Panc1 (cell line): ENCODE data around the gene FARS2. TPM values are rescaled to one million over a fixed set of nuclear protein-coding genes. Genes with fewer than 3 reads are reported as not detected.

Experiments used
- ATAC-seq: fragments of 200-7000 bp; cut with Tn5 transposase; 2 replicates; pipeline ENCODE4 v1.9.1; 2020; ENCODE audit warnings: mild to moderate bottlenecking, moderate library complexity
- BruUV-seq: library from RNA; stranded (reverse); fragments of 400-500 nt; replicated peaks from 2 replicates; lab custom pipeline; 2021; lab: Mats Ljungman, UMichigan
- CTCF ChIA-PET: fragments of 300-600 bp; sonication (Branson Sonifier 250); formaldehyde crosslinking; loops from one replicate; lab custom pipeline; 2022; ENCODE audit warnings: antibody characterized with exemption; lab: Charles Lee
- POLR2A ChIA-PET: fragments of 300-600 bp; sonication (Branson Sonifier 250); formaldehyde crosslinking; loops from one replicate; lab custom pipeline; 2022; ENCODE audit warnings: antibody characterized with exemption; lab: Charles Lee
- DNase-seq: peaks from one replicate; pipeline ENCODE4 v3.0.0-alpha.2; 2010; ENCODE audit warnings: low read depth, low spot score
- H3K27ac ChIP-seq: 2 replicates; pipeline ENCODE4 v1.5.1; 2011; ENCODE audit warnings: mild to moderate bottlenecking, low read length, inconsistent platforms
- H3K27me3 ChIP-seq: fragments of 200-500 bp; sonication (Bioruptor generic); 2 replicates; pipeline ENCODE4 v1.6.0; 2014; ENCODE audit warnings: low read length, inconsistent platforms; ENCODE audit not compliant: control insufficient read depth, insufficient read depth
- H3K36me3 ChIP-seq: fragments of 200-500 bp; sonication (Bioruptor generic); 2 replicates; pipeline ENCODE4 v1.5.1; 2014; ENCODE audit warnings: inconsistent platforms, mild to moderate bottlenecking, low read length, moderate library complexity; ENCODE audit not compliant: control insufficient read depth, insufficient read depth
- H3K4me1 ChIP-seq: 2 replicates; pipeline ENCODE4 v1.5.1; 2011; ENCODE audit warnings: inconsistent platforms, mild to moderate bottlenecking, low read length, moderate library complexity; ENCODE audit not compliant: control insufficient read depth, insufficient read depth
- H3K4me3 ChIP-seq, 2 experiments: 2 replicates each; pipeline ENCODE4 v1.5.1; 2011 to 2012; ENCODE audit warnings: low read depth in 2 of 2, low read length in 2 of 2, mild to moderate bottlenecking in 2 of 2, inconsistent platforms in 1 of 2, moderate library complexity in 1 of 2
- H3K9me3 ChIP-seq: fragments of 200-500 bp; sonication (Bioruptor generic); 2 replicates; pipeline ENCODE4 v1.5.1; 2014; ENCODE audit warnings: low read depth, mild to moderate bottlenecking, inconsistent platforms, low read length, moderate library complexity; ENCODE audit not compliant: control insufficient read depth, insufficient read depth
- POLR2AphosphoS5 ChIP-seq: IDR thresholded peaks from 2 replicates; pipeline ENCODE4 v1.6.1; 2012; ENCODE audit warnings: mild to moderate bottlenecking, low read depth, low read length, moderate library complexity
- SIN3A ChIP-seq: IDR thresholded peaks from 2 replicates; pipeline ENCODE4 v1.6.1; 2012; ENCODE audit warnings: low read depth, mild to moderate bottlenecking, low read length, moderate library complexity, borderline replicate concordance; ENCODE audit not compliant: insufficient read depth
- TCF7L2 ChIP-seq: IDR thresholded peaks from 2 replicates; pipeline ENCODE4 v1.6.1; 2011; ENCODE audit warnings: mild to moderate bottlenecking, low read depth, low read length, inconsistent platforms
- in situ Hi-C: cut with HindIII; loops from 2 replicates; pipeline ENCODE4 v1.10.0; 2016; ENCODE audit warnings: low sequenced_read_pairs, low pct_unique_long_range_greater_than_20kb
- intact Hi-C: fragments of 100-400 bp; cut with micrococcal nuclease; formaldehyde crosslinking; loops from one replicate; pipeline ENCODE4 v1.10.0; 2022; ENCODE audit not compliant: unreplicated experiment
- total RNA-seq: library from RNA; stranded (reverse); gene quantifications from one replicate; pipeline ENCODE4 v1.2.1, GENCODE V29; 2021; ENCODE audit not compliant: unreplicated experiment
- TF ChIP-seq, protein P1 (sequence below): fragments of 450-650 bp; IDR thresholded peaks from 2 replicates; pipeline ENCODE4 v1.5.1; 2017; ENCODE audit warnings: mild to moderate bottlenecking
- TF ChIP-seq, protein P2 (sequence below), 2 experiments: IDR thresholded peaks; 2 replicates each; pipeline ENCODE4 v1.6.1; 2011 to 2012; ENCODE audit warnings: low read depth in 2 of 2, control low read depth in 1 of 2, low read length in 1 of 2, mild to moderate bottlenecking in 1 of 2, moderate library complexity in 1 of 2; ENCODE audit not compliant: insufficient read depth in 1 of 2

FARS2 gene
- total RNA-seq, 1 experiment from 2014 or later, result 12.8 TPM

DNA sequence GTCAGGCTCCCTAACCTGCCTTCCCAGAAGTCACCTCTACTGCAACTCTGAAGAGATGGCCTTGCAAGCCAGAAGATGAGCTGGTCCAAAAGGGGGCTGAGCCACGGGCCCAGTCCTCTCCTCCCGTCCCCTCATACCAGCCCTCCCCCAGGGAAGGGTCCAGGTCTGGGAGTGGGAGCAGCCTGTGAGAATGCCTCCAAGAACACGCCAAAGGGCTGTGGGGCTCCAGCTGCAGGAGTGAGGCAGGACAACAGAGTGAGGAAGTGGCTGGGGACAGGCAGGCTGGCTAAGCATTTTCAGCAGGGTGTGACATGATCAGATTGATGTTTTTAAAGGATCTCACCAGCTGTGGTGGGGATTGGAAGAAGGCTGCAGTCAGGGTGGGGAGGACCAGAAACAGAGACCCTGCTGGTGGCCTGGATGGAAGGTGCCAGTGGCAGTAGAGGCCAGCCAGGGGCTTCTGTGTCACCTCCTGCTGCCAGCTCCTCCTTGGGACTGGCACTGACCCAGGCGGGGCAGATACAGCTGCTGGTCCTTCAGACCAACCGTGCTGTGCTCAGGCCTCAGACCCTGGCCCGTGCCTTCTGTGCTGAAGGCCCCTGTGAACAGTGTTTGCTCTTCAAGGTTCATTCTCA lies 487.8 kb downstream of the FARS2 start:
- Histone ChIP-seq H3K27me3 (no peaks in the 10 kb centered on the region), H3K27ac (no peak overlapping the region), H3K9me3 (peaks cover 3% of the 10 kb centered on the region; the same call in 1 of the 2 replicates), H3K4me3 (no peak overlapping the region), H3K36me3 (no peaks in the 10 kb centered on the region), H3K4me1 (no peaks in the 10 kb centered on the region)
- in situ Hi-C loops (no loop called here), intact Hi-C loops (no loop called here)
- BruUV-seq, result no TSS peak
- ATAC-seq, result no peak
- TF ChIP-seq TCF7L2 (no peak), SIN3A (no peak)
- no peak for DNase-seq
- CTCF ChIA-PET, result no interaction called here
- POLR2A ChIA-PET, result no interaction called here

DNA sequence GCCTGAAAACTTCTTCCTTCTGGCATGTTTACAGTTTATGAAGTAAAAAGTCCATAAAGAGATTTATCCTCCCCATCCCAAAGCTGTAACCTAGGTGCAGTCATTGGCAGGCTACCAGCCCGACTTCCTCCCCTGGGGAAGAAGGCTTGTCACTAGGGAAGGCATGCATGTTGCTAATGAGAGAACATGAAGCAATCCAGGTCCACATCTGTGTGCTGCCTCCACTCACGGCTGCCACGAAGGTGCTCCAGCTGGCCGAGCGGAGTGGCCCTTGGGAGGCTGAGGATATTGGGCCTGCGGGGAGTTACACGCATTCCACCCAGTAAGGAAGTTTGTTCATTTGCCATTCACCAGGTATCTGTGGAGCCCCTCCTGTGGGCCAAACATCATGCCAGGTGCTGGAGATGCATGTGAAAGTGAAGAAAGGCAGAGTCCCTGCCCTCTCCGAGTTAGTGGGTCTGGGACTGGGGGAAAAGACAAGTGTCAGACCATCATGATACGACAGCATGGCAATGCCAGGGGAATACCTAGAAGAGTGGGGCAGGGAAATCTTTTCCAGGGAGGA lies 488.4 kb downstream of the FARS2 start:
- intact Hi-C loops (no loop called here), in situ Hi-C loops (no loop called here)
- no peaks in the 10 kb centered on the region for H3K4me1 ChIP-seq
- DNase-seq (no peak), ATAC-seq (no peak)
- no peak overlapping the region for H3K4me3 ChIP-seq
- no peak for TF ChIP-seq POLR2AphosphoS5
- TF ChIP-seq, protein P1, sequence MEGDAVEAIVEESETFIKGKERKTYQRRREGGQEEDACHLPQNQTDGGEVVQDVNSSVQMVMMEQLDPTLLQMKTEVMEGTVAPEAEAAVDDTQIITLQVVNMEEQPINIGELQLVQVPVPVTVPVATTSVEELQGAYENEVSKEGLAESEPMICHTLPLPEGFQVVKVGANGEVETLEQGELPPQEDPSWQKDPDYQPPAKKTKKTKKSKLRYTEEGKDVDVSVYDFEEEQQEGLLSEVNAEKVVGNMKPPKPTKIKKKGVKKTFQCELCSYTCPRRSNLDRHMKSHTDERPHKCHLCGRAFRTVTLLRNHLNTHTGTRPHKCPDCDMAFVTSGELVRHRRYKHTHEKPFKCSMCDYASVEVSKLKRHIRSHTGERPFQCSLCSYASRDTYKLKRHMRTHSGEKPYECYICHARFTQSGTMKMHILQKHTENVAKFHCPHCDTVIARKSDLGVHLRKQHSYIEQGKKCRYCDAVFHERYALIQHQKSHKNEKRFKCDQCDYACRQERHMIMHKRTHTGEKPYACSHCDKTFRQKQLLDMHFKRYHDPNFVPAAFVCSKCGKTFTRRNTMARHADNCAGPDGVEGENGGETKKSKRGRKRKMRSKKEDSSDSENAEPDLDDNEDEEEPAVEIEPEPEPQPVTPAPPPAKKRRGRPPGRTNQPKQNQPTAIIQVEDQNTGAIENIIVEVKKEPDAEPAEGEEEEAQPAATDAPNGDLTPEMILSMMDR, result no peak
- TF ChIP-seq, protein P2, sequence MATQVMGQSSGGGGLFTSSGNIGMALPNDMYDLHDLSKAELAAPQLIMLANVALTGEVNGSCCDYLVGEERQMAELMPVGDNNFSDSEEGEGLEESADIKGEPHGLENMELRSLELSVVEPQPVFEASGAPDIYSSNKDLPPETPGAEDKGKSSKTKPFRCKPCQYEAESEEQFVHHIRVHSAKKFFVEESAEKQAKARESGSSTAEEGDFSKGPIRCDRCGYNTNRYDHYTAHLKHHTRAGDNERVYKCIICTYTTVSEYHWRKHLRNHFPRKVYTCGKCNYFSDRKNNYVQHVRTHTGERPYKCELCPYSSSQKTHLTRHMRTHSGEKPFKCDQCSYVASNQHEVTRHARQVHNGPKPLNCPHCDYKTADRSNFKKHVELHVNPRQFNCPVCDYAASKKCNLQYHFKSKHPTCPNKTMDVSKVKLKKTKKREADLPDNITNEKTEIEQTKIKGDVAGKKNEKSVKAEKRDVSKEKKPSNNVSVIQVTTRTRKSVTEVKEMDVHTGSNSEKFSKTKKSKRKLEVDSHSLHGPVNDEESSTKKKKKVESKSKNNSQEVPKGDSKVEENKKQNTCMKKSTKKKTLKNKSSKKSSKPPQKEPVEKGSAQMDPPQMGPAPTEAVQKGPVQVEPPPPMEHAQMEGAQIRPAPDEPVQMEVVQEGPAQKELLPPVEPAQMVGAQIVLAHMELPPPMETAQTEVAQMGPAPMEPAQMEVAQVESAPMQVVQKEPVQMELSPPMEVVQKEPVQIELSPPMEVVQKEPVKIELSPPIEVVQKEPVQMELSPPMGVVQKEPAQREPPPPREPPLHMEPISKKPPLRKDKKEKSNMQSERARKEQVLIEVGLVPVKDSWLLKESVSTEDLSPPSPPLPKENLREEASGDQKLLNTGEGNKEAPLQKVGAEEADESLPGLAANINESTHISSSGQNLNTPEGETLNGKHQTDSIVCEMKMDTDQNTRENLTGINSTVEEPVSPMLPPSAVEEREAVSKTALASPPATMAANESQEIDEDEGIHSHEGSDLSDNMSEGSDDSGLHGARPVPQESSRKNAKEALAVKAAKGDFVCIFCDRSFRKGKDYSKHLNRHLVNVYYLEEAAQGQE (IDR thresholded peaks at IDR 0.05; ENCODE audit: insufficient read depth in 1 of 2, low read depth in 2 of 2, low read length in 1 of 2), result no peak
- TF ChIP-seq SIN3A, result no peak
- no peak for TF ChIP-seq TCF7L2
- H3K36me3 ChIP-seq, result no peaks in the 10 kb centered on the region
- CTCF ChIA-PET, result no interaction called here
- no TSS peak for BruUV-seq
- no peaks in the 10 kb centered on the region for H3K27me3 ChIP-seq
- H3K27ac ChIP-seq, result no peak overlapping the region
- peaks cover 8% of the 10 kb centered on the region; the same call in 1 of the 2 replicates for H3K9me3 ChIP-seq
- POLR2A ChIA-PET, result no interaction called here
